Measurements from ENCODE around the gene RGS3. TPM values are rescaled to one million over a fixed set of nuclear protein-coding genes. Genes with fewer than 3 reads are reported as not detected.

RGS3 gene
- polyA plus RNA-seq, 1 of the 3 experiments (the other 2 are of a cell fraction): 50.6 TPM

DNA sequence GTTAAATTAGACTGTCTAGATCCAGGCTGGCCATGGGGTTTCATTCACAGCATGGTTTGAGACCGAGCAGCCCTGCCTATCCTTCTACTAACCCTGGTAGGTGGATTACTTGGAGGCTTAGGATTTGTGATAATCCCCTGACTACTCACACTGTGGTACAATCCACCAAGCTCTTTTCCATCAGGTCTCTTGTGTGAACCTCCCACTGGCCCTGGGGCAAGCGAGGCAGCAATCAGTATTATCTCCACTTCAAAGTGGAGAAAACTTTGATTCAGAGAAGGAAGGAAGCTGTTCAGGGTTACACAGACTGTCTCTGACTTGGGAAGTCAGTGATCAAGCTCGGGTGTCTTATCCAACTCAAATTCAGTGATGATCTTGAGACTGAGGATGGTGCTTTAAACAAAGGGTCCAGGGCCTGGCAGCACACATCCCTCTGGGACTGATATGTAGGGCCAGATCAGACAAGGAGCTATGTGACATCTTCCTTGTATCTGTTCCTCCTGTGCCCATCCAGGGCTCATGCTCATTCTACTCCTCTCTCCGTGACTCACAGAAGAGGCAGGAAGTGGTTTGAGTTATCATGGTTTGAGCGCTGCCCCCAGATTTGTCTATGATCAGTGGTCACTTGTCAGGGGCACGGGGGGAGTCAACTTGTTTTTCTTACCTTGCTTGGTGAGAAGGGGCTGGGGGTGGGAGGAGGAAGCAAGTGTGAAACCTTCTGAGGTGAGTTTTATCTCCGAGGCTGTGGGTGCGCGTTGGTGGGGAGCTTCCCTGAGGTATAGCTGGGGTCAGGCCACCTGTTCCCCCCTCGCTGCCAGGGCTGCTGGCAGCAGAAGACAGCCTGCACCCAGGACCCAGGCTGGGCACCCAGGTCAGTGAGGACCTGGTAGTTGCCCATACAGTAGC is 48.6 kb downstream of the RGS3 start:
- H3K4me1 ChIP-seq (ENCODE audit: control insufficient read depth in 1 of 2, insufficient read depth in 2 of 2, low read depth in 1 of 2, low read length in 1 of 2): peaks cover 0 to 22% of the 10 kb centered on the region in 2 experiments; a peak in 1 of 4 replicates
- TF ChIP-seq TCF12 (IDR thresholded peaks at IDR 0.05): peak; percentile 30; the same call in 1 of the 2 replicates
- no peak for TF ChIP-seq SMC3 (IDR thresholded peaks at IDR 0.05; ENCODE audit: low read depth, low read length)
- peak; percentile 35; the same call in 1 of the 2 replicates for TF ChIP-seq FOSL2 (IDR thresholded peaks at IDR 0.05; ENCODE audit: borderline replicate concordance, low read depth)
- H3K4me3 ChIP-seq (ENCODE audit: low read depth in 2 of 2, low read length in 1 of 2): no peak overlapping the region
- no peaks in the 10 kb centered on the region for H3K36me3 ChIP-seq (replicated peaks in 1 of 2; ENCODE audit: control insufficient read depth in 1 of 2, insufficient read depth in 2 of 2, low read length in 1 of 2)
- H4K20me1 ChIP-seq (ENCODE audit: insufficient read depth): no peaks in the 10 kb centered on the region
- no peaks in the 10 kb centered on the region for H3F3A ChIP-seq (replicated peaks; ENCODE audit: insufficient read depth)
- POLR2A ChIA-PET: no interaction called here
- H3K9ac ChIP-seq: no peak overlapping the region
- H3K9me2 ChIP-seq: no peaks in the 10 kb centered on the region
- H3K79me2 ChIP-seq (ENCODE audit: insufficient read depth): no peaks in the 10 kb centered on the region
- no peak overlapping the region; the same call in none of the 2 replicates for H3K4me2 ChIP-seq
- peak overlapping the region; percentile 79 for H2AFZ ChIP-seq (ENCODE audit: low read depth)
- H3K27ac ChIP-seq (ENCODE audit: low read depth in 2 of 2, low read length in 1 of 2): peak overlapping the region in 1 of 2 experiments; percentile 67; a peak in 2 of 4 replicates
- no peak for DNase-seq
- WGBS (ENCODE audit: low lambda C conversion rate): 70% methylated on average over 9 of the region's 10 CpGs
- H3K9me3 ChIP-seq: no peaks in the 10 kb centered on the region
- CTCF ChIA-PET: interaction anchor here (1.3 kb wide), 1 partner anchor 23 kb away, joined by 3 read pairs; no protein-coding TSS in a partner anchor
- no peaks in the 10 kb centered on the region for H3K27me3 ChIP-seq (ENCODE audit: insufficient read depth)

DNA sequence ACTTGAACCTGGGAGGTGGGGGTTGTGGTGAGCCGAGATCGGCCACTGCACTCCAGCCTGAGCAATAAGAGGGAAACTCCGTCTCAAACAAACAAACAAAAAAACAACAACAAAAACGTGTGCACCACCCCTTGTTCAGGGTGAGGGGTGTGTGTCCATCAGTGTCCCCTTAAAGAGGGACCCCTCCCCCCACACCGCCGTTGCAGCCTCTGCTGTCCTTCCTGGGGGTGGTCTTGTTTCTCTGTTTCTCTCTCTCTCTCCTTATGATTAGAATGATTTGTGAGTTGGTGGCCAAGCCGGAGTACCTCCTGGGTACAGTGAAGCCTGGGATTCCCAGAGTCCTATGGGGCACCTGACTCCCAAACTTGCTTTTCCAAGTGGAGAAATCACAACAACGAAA is 49.6 kb downstream of the RGS3 start:
- Histone ChIP-seq H3K79me2 (ENCODE audit: insufficient read depth) (no peaks in the 10 kb centered on the region), H3K4me2 (no peak overlapping the region), H3K4me1 (ENCODE audit: control insufficient read depth in 1 of 2, insufficient read depth in 2 of 2, low read depth in 1 of 2, low read length in 1 of 2) (peaks cover 0 to 22% of the 10 kb centered on the region in 2 experiments; a peak in 1 of 4 replicates), H3K27me3 (ENCODE audit: insufficient read depth) (no peaks in the 10 kb centered on the region), H3K4me3 (ENCODE audit: low read depth in 2 of 2, low read length in 1 of 2) (no peak overlapping the region), H4K20me1 (ENCODE audit: insufficient read depth) (no peaks in the 10 kb centered on the region), H3K36me3 (replicated peaks in 1 of 2; ENCODE audit: control insufficient read depth in 1 of 2, insufficient read depth in 2 of 2, low read length in 1 of 2) (no peaks in the 10 kb centered on the region), H3F3A (replicated peaks; ENCODE audit: insufficient read depth) (no peaks in the 10 kb centered on the region), H3K9ac (no peak overlapping the region), H3K9me2 (no peaks in the 10 kb centered on the region), H3K27ac (ENCODE audit: low read depth in 2 of 2, low read length in 1 of 2) (no peak overlapping the region), H2AFZ (ENCODE audit: low read depth) (no peak overlapping the region), H3K9me3 (no peaks in the 10 kb centered on the region)
- DNase-seq: no peak
- TF ChIP-seq NFIC (IDR thresholded peaks at IDR 0.05; ENCODE audit: borderline replicate concordance): no peak
- TF ChIP-seq YY1 (IDR thresholded peaks at IDR 0.05; ENCODE audit: low read depth): no peak
- TF ChIP-seq GABPA (IDR thresholded peaks at IDR 0.05; ENCODE audit: low read depth): no peak
- no peak for TF ChIP-seq RFX5 (IDR thresholded peaks at IDR 0.05; ENCODE audit: low read length)
- no peak for TF ChIP-seq GATA2 (CRISPR knock-in tag; IDR thresholded peaks at IDR 0.05)
- no peak for TF ChIP-seq EZH2phosphoT487 (IDR thresholded peaks at IDR 0.05; ENCODE audit: borderline replicate concordance, low read depth)
- TF ChIP-seq TEAD4 (IDR thresholded peaks at IDR 0.05; ENCODE audit: borderline replicate concordance, insufficient read depth): no peak
- TF ChIP-seq, protein P1, sequence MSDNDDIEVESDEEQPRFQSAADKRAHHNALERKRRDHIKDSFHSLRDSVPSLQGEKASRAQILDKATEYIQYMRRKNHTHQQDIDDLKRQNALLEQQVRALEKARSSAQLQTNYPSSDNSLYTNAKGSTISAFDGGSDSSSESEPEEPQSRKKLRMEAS (IDR thresholded peaks at IDR 0.05; ENCODE audit: low read depth): no peak
- TF ChIP-seq, protein P2, sequence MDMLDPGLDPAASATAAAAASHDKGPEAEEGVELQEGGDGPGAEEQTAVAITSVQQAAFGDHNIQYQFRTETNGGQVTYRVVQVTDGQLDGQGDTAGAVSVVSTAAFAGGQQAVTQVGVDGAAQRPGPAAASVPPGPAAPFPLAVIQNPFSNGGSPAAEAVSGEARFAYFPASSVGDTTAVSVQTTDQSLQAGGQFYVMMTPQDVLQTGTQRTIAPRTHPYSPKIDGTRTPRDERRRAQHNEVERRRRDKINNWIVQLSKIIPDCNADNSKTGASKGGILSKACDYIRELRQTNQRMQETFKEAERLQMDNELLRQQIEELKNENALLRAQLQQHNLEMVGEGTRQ (IDR thresholded peaks at IDR 0.05; ENCODE audit: borderline replicate concordance, low read depth, low read length): no peak
- no peak for TF ChIP-seq FOXM1 (IDR thresholded peaks at IDR 0.05; ENCODE audit: low read depth)
- TF ChIP-seq FOXJ3 (CRISPR knock-in tag; IDR thresholded peaks at IDR 0.05): no peak
- no peak for TF ChIP-seq MXI1 (IDR thresholded peaks at IDR 0.05; ENCODE audit: low read depth, low read length)
- TF ChIP-seq SMC3 (IDR thresholded peaks at IDR 0.05; ENCODE audit: low read depth, low read length): no peak
- TF ChIP-seq CHD2 (IDR thresholded peaks at IDR 0.05; ENCODE audit: low read length, partially characterized antibody): no peak
- TF ChIP-seq, protein P3, sequence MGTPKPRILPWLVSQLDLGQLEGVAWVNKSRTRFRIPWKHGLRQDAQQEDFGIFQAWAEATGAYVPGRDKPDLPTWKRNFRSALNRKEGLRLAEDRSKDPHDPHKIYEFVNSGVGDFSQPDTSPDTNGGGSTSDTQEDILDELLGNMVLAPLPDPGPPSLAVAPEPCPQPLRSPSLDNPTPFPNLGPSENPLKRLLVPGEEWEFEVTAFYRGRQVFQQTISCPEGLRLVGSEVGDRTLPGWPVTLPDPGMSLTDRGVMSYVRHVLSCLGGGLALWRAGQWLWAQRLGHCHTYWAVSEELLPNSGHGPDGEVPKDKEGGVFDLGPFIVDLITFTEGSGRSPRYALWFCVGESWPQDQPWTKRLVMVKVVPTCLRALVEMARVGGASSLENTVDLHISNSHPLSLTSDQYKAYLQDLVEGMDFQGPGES (IDR thresholded peaks at IDR 0.05; ENCODE audit: low read depth, low read length): no peak
- TF ChIP-seq, protein P4, sequence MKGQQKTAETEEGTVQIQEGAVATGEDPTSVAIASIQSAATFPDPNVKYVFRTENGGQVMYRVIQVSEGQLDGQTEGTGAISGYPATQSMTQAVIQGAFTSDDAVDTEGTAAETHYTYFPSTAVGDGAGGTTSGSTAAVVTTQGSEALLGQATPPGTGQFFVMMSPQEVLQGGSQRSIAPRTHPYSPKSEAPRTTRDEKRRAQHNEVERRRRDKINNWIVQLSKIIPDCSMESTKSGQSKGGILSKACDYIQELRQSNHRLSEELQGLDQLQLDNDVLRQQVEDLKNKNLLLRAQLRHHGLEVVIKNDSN (IDR thresholded peaks at IDR 0.05; ENCODE audit: borderline replicate concordance, low read depth): no peak
- no peak for TF ChIP-seq ELF1 (IDR thresholded peaks at IDR 0.05)
- TF ChIP-seq, protein P5, sequence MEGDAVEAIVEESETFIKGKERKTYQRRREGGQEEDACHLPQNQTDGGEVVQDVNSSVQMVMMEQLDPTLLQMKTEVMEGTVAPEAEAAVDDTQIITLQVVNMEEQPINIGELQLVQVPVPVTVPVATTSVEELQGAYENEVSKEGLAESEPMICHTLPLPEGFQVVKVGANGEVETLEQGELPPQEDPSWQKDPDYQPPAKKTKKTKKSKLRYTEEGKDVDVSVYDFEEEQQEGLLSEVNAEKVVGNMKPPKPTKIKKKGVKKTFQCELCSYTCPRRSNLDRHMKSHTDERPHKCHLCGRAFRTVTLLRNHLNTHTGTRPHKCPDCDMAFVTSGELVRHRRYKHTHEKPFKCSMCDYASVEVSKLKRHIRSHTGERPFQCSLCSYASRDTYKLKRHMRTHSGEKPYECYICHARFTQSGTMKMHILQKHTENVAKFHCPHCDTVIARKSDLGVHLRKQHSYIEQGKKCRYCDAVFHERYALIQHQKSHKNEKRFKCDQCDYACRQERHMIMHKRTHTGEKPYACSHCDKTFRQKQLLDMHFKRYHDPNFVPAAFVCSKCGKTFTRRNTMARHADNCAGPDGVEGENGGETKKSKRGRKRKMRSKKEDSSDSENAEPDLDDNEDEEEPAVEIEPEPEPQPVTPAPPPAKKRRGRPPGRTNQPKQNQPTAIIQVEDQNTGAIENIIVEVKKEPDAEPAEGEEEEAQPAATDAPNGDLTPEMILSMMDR (IDR thresholded peaks at IDR 0.05): no peak
- TF ChIP-seq FOSL2 (IDR thresholded peaks at IDR 0.05; ENCODE audit: borderline replicate concordance, low read depth): no peak
- TF ChIP-seq SIN3A (IDR thresholded peaks at IDR 0.05; ENCODE audit: borderline replicate concordance, low read depth, low read length): no peak
- CTCF ChIA-PET: no interaction called here
- 79% methylated on average over 8 of the region's 8 CpGs for WGBS (ENCODE audit: low lambda C conversion rate)
- POLR2A ChIA-PET: no interaction called here
